Caco-2 (cell line): ENCODE measurements around the gene CACNA1C. TPM values are rescaled to one million over a fixed set of nuclear protein-coding genes. Genes with fewer than 3 reads are reported as not detected.
A peak's percentile ranks its signal among the peaks of the same experiment; 100 is the strongest.

Experiments
- BruUV-seq: library from RNA; stranded (reverse); fragments of 400-500 nt; replicated peaks from 2 replicates; lab custom pipeline; 2021; lab: Mats Ljungman, UMichigan
- CTCF ChIA-PET: fragments of 300-600 bp; sonication (Branson Sonifier 250); formaldehyde crosslinking; loops from one replicate; lab custom pipeline; 2022; ENCODE audit warnings: antibody characterized with exemption; lab: Charles Lee
- POLR2A ChIA-PET: fragments of 300-600 bp; sonication (Branson Sonifier 250); formaldehyde crosslinking; loops from one replicate; lab custom pipeline; 2022; ENCODE audit warnings: antibody characterized with exemption; lab: Charles Lee
- DNase-seq, 2 experiments: peaks; one replicate each; pipeline versions ENCODE4 v3.0.0 to v3.0.0-alpha.2; 2020 to 2022
- H3K27me3 ChIP-seq: replicated peaks from 2 replicates; pipeline ENCODE4 v1.6.0; 2011; ENCODE audit warnings: low read length; ENCODE audit not compliant: control insufficient read depth, insufficient read depth
- H3K36me3 ChIP-seq: 2 replicates; pipeline ENCODE4 v1.5.1; 2011; ENCODE audit warnings: low read length; ENCODE audit not compliant: control insufficient read depth, insufficient read depth
- H3K4me1 ChIP-seq: fragments of 250-450 bp; sonication (Bioruptor Pico); 2 replicates; pipeline ENCODE4 v1.5.1; 2020; ENCODE audit warnings: mild to moderate bottlenecking
- H3K4me3 ChIP-seq: 2 replicates; pipeline ENCODE4 v1.5.1; 2011; ENCODE audit warnings: low read depth, mild to moderate bottlenecking, control low read depth, low read length
- H3K9me3 ChIP-seq: fragments of 250-450 bp; sonication (Bioruptor Pico); 2 replicates; pipeline ENCODE4 v1.5.1; 2020; ENCODE audit warnings: mild to moderate bottlenecking, moderate library complexity
- H3K27ac Mint-ChIP-seq: one replicate; pipeline ENCODE4 v1.8.0; 2022; ENCODE audit warnings: mixed read lengths; ENCODE audit not compliant: unreplicated experiment
- H3K27me3 Mint-ChIP-seq: one replicate; pipeline ENCODE4 v1.8.0; 2022; ENCODE audit warnings: mixed read lengths; ENCODE audit not compliant: insufficient read depth, unreplicated experiment
- H3K36me3 Mint-ChIP-seq: one replicate; pipeline ENCODE4 v1.8.0; 2022; ENCODE audit warnings: mild to moderate bottlenecking, mixed read lengths; ENCODE audit not compliant: insufficient read depth, unreplicated experiment
- H3K4me1 Mint-ChIP-seq: one replicate; pipeline ENCODE4 v1.8.0; 2022; ENCODE audit warnings: low read depth, mixed read lengths; ENCODE audit not compliant: unreplicated experiment
- H3K4me3 Mint-ChIP-seq: one replicate; pipeline ENCODE4 v1.8.0; 2022; ENCODE audit warnings: mild to moderate bottlenecking, moderate library complexity, mixed read lengths; ENCODE audit not compliant: unreplicated experiment
- H3K9me3 Mint-ChIP-seq: one replicate; pipeline ENCODE4 v1.8.0; 2022; ENCODE audit warnings: mixed read lengths; ENCODE audit not compliant: unreplicated experiment
- intact Hi-C: fragments of 100-400 bp; cut with micrococcal nuclease; formaldehyde crosslinking; loops from one replicate; pipeline ENCODE4 v1.10.0; 2022; ENCODE audit not compliant: unreplicated experiment
- total RNA-seq: library from RNA; stranded (reverse); gene quantifications from 2 replicates; pipeline ENCODE4 v1.2.3, GENCODE V29; 2022
- TF ChIP-seq, protein P1 (sequence below), 2 experiments: fragments of 200-600 bp in 1 of 2; IDR thresholded peaks; 1 replicate in 1 of 2; 2 replicates in 1 of 2; pipeline versions ENCODE4 v1.5.1 to v1.8.0; 2011 to 2022; ENCODE audit warnings: antibody characterized with exemption in 1 of 2, control low read depth in 1 of 2, inconsistent platforms in 1 of 2, low read depth in 1 of 2, low read length in 1 of 2, mild to moderate bottlenecking in 1 of 2, moderate library complexity in 1 of 2; ENCODE audit not compliant: insufficient read depth in 1 of 2, severe bottlenecking in 1 of 2, unreplicated experiment in 1 of 2

Gene CACNA1C
- total RNA-seq, 1 experiment from 2014 or later = not detected

- TF ChIP-seq, protein P1, sequence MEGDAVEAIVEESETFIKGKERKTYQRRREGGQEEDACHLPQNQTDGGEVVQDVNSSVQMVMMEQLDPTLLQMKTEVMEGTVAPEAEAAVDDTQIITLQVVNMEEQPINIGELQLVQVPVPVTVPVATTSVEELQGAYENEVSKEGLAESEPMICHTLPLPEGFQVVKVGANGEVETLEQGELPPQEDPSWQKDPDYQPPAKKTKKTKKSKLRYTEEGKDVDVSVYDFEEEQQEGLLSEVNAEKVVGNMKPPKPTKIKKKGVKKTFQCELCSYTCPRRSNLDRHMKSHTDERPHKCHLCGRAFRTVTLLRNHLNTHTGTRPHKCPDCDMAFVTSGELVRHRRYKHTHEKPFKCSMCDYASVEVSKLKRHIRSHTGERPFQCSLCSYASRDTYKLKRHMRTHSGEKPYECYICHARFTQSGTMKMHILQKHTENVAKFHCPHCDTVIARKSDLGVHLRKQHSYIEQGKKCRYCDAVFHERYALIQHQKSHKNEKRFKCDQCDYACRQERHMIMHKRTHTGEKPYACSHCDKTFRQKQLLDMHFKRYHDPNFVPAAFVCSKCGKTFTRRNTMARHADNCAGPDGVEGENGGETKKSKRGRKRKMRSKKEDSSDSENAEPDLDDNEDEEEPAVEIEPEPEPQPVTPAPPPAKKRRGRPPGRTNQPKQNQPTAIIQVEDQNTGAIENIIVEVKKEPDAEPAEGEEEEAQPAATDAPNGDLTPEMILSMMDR (IDR thresholded peaks at IDR 0.05; ENCODE audit: insufficient read depth in 1 of 2, low read depth in 1 of 2, low read length in 1 of 2, severe bottlenecking in 1 of 2, unreplicated experiment in 1 of 2) = no peak
- H3K36me3 Mint-ChIP-seq = no peaks in the 10 kb centered on the region
- peaks cover 12% of the 10 kb centered on the region for H3K4me1 Mint-ChIP-seq
- H3K9me3 Mint-ChIP-seq = no peaks in the 10 kb centered on the region
- DNase-seq = no peak
- intact Hi-C loops = no loop called here
- H3K27me3 ChIP-seq = no peaks in the 10 kb centered on the region
- H3K4me3 Mint-ChIP-seq = no peak overlapping the region
- no peaks in the 10 kb centered on the region for H3K9me3 ChIP-seq
- no peak overlapping the region for H3K4me3 ChIP-seq
- H3K27me3 Mint-ChIP-seq = peaks cover 8% of the 10 kb centered on the region
- H3K27ac Mint-ChIP-seq = no peak overlapping the region
- ChIA-PET CTCF (no interaction called here), POLR2A (no interaction called here)
- BruUV-seq = no TSS peak
- H3K36me3 ChIP-seq = no peaks in the 10 kb centered on the region
- H3K4me1 ChIP-seq = peaks cover 10% of the 10 kb centered on the region; the same call in 1 of the 2 replicates
Observed at GRCh38 chr12:2214411-2214810, 161.6 kb downstream of the CACNA1C start.

DNA sequence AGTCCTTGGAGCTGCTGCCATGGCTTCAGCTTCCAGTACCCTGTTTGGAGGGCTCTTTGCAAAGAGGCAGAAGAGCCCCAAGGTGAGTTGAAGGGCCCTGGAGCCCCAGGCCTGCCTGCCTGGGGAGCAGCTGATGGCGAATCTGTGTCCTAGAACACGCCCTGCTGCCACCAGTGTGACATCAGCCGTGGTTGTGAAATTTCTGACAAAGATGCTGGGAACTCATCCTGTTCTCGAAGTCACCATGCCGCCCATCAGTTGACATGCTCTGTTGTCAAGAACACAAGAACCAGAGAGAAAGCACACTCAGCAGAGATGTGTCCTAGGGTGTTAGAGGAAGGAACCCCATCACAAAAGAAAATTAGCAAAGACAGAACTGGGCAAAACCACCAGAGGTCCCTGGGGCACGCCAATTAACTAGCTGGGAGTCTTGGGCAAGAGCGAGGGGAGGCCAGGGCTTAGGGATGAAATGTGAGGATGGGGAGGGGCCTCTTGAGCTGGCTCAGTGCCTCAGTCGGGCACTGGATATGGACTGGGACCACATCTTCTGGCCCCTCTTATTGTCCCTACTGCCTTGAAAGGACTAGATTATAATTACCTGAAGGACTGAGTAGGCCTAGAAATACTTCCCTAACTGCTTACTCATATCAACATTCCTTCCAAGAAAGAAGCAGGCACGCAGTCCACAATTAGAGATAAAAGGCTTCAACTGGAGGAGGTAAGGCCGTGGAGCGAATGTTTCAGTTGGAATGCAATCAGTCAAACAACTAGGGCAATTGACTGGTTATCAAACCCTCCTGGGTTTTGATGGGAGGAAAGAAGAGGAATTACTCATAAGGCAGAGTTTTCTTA lies 163.1 kb downstream of the CACNA1C start:
- BruUV-seq = no TSS peak
- peak overlapping the region; percentile 33 for H3K27ac Mint-ChIP-seq
- H3K4me3 Mint-ChIP-seq = no peak overlapping the region
- peaks cover 10% of the 10 kb centered on the region for H3K27me3 Mint-ChIP-seq
- ChIA-PET POLR2A (interaction anchor here (0.6 kb wide), 1 partner anchor 527 kb away, joined by 3 read pairs; no protein-coding TSS in a partner anchor), CTCF (no interaction called here)
- peak in 1 of 2 experiments; percentile 20 for DNase-seq
- intact Hi-C loops = no loop called here
- H3K36me3 Mint-ChIP-seq = no peaks in the 10 kb centered on the region
- Histone ChIP-seq H3K9me3 (no peaks in the 10 kb centered on the region), H3K36me3 (no peaks in the 10 kb centered on the region), H3K4me1 (peaks cover 10% of the 10 kb centered on the region; the same call in 1 of the 2 replicates), H3K4me3 (no peak overlapping the region), H3K27me3 (no peaks in the 10 kb centered on the region)
- TF ChIP-seq, protein P1 (IDR thresholded peaks at IDR 0.05; ENCODE audit: insufficient read depth in 1 of 2, low read depth in 1 of 2, low read length in 1 of 2, severe bottlenecking in 1 of 2, unreplicated experiment in 1 of 2) = no peak
- no peaks in the 10 kb centered on the region for H3K9me3 Mint-ChIP-seq
- H3K4me1 Mint-ChIP-seq = peaks cover 12% of the 10 kb centered on the region

DNA sequence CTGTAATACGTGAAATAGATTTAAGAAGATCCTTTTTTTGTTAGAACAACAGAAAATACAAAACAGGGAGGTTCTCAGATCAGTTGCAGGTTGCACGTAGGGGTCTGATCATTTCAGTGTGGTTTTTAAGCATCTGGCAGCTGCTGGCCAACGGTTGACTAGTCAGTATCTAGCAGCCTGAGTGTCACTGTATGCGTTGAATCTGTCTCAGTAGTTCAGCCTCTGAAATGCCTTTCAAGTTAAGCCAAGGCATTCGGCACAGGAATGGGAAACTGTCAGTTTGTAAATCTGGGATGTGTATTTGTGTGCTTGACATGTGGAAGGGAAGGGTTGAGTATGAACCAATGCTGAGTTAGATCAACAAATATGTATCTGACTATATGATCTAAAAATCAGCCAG lies 165.9 kb downstream of the CACNA1C start:
- Histone ChIP-seq H3K9me3 (no peaks in the 10 kb centered on the region), H3K4me3 (no peak overlapping the region), H3K36me3 (no peaks in the 10 kb centered on the region), H3K4me1 (peaks cover 10% of the 10 kb centered on the region; the same call in 1 of the 2 replicates), H3K27me3 (no peaks in the 10 kb centered on the region)
- CTCF ChIA-PET = no interaction called here
- DNase-seq = no peak
- Mint-ChIP-seq H3K4me3 (no peak overlapping the region), H3K36me3 (no peaks in the 10 kb centered on the region), H3K4me1 (peaks cover 12% of the 10 kb centered on the region), H3K27ac (no peak overlapping the region), H3K27me3 (peaks cover 14% of the 10 kb centered on the region), H3K9me3 (no peaks in the 10 kb centered on the region)
- POLR2A ChIA-PET = no interaction called here
- intact Hi-C loops = no loop called here
- TF ChIP-seq, protein P1 (IDR thresholded peaks at IDR 0.05; ENCODE audit: insufficient read depth in 1 of 2, low read depth in 1 of 2, low read length in 1 of 2, severe bottlenecking in 1 of 2, unreplicated experiment in 1 of 2) = no peak
- no TSS peak for BruUV-seq
